Suprapubic skin (tissue), 4 donors: Measurements from ENCODE around the gene PTPRF. TPM values are rescaled to one million over a fixed set of nuclear protein-coding genes. Genes with fewer than 3 reads are reported as not detected.
"Not testable (repeated sequence)": the region's sequence is repeated elsewhere in the genome, so short reads cannot be mapped to it uniquely, and the experiment has no call there.

Source experiments
- DNase-seq, 2 donors: peaks; one replicate each; pipeline ENCODE4 v3.0.0-alpha.2; 2019; ENCODE audit warnings: low spot score in 2 of 2
- H3K27ac ChIP-seq: fragments of 200-600 bp; sonication (generic); one replicate; pipeline ENCODE4 v1.5.1; 2019
- H3K27me3 ChIP-seq: fragments of 200-600 bp; sonication (generic); one replicate; pipeline ENCODE4 v1.5.1; 2019
- H3K36me3 ChIP-seq: fragments of 200-600 bp; sonication (generic); one replicate; pipeline ENCODE4 v1.5.1; 2019
- H3K4me1 ChIP-seq: fragments of 200-600 bp; sonication (generic); one replicate; pipeline ENCODE4 v1.5.1; 2019
- H3K4me3 ChIP-seq: fragments of 200-600 bp; sonication (generic); one replicate; pipeline ENCODE4 v1.5.1; 2019; ENCODE audit warnings: mild to moderate bottlenecking
- H3K9me3 ChIP-seq: fragments of 200-600 bp; sonication (generic); one replicate; pipeline ENCODE4 v1.5.1; 2019
- CTCF ChIP-seq, 2 donors: fragments of 200-600 bp in 1 of 2; fragments of 450-650 bp in 1 of 2; sonication (generic) in 1 of 2; IDR thresholded peaks; one replicate each; pipeline ENCODE4 v1.5.1; 2016 to 2019; ENCODE audit warnings: antibody characterized with exemption in 2 of 2, mild to moderate bottlenecking in 1 of 2, moderate library complexity in 1 of 2
- EP300 ChIP-seq: sonication (generic); formaldehyde crosslinking; IDR thresholded peaks from one replicate; pipeline ENCODE4 v1.6.1; 2017; ENCODE audit warnings: antibody characterized with exemption
- POLR2A ChIP-seq, 2 donors: fragments of 450-650 bp; IDR thresholded peaks; one replicate each; pipeline ENCODE4 v1.6.1; 2017; ENCODE audit warnings: antibody characterized with exemption in 2 of 2, mild to moderate bottlenecking in 2 of 2, moderate library complexity in 2 of 2
- POLR2AphosphoS5 ChIP-seq, 3 donors: sonication (generic); formaldehyde crosslinking; IDR thresholded peaks; one replicate each; pipeline ENCODE4 v1.6.1; 2017; ENCODE audit warnings: antibody characterized with exemption in 3 of 3
- WGBS: methylation state at CpG from one replicate; pipeline ENCODE4 v1.1.5; 2018; 5-methylcytosine and 5-hydroxymethylcytosine counted together
- total RNA-seq, 4 donors: library from RNA; depleted of rRNA; stranded (reverse); fragments of >200 nt; gene quantifications; one replicate each; pipeline ENCODE4 v1.1.0, GENCODE V29; 2016

Gene PTPRF
- total RNA-seq, 4 donors from 2014 or later = 209 to 373 (median 289) TPM

DNA sequence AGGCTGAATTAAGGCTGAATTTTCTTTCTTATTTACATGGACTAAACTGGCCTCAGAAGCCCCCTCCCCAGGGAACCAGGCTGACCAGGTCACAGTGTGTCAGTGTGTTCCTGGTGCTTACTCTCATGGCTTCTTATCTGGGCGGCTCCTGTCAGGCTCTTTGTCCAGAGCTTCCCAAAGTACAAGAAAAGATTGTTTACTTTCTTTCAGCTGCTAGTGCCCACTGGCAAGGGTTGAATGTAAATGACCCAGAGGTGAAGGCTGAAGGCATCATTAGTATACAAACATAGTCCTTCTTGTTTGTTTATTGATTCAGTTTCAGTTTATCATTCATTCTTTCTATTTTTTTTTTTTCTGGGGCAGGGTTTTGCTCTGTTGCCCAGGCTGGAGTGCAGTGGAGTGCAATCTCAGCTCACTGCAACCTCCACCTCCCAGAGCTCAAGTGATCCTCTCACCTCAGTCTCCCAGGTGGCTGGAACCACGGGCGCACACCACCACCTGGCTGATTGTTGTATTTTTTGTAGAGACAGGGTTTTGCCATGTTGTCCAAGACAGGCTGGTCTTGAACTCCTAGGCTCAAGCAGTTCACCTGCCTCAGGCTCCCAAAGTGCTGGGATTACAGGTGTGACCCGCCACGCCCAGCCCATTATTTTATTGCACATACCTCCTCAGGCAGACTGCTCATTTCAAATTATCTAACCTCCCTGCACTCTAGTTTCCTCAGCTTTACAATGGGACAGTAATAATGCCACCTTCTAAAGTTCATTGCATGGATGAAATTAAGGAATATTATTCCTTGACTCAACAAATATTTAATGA is 109.5 kb downstream of the PTPRF start:
- Histone ChIP-seq H3K27me3 (no peaks in the 10 kb centered on the region), H3K4me3 (no peak overlapping the region), H3K9me3 (no peaks in the 10 kb centered on the region), H3K27ac (no peak overlapping the region), H3K4me1 (no peaks in the 10 kb centered on the region), H3K36me3 (no peaks in the 10 kb centered on the region)
- TF ChIP-seq EP300 (no peak), CTCF (IDR thresholded peaks at IDR 0.05) (no peak), POLR2A (IDR thresholded peaks at IDR 0.05) (no peak), POLR2AphosphoS5 (IDR thresholded peaks at IDR 0.05) (no peak)
- 62% methylated on average over 5 of the region's 5 CpGs for WGBS
- DNase-seq = no peak

- Histone ChIP-seq H3K36me3 (no peaks in the 10 kb centered on the region), H3K27me3 (no peaks in the 10 kb centered on the region), H3K4me3 (no peak overlapping the region), H3K9me3 (no peaks in the 10 kb centered on the region), H3K27ac (no peak overlapping the region), H3K4me1 (peaks cover 11% of the 10 kb centered on the region)
- DNase-seq = no peak
- TF ChIP-seq EP300 (no peak), CTCF (IDR thresholded peaks at IDR 0.05) (no peak), POLR2AphosphoS5 (IDR thresholded peaks at IDR 0.05) (no peak), POLR2A (IDR thresholded peaks at IDR 0.05) (no peak)
- 54% methylated on average over 1 of the region's 1 CpG for WGBS
These were observed 113.9 kb downstream of the PTPRF start for GRCh38 chr1:43644558-43644957.

DNA sequence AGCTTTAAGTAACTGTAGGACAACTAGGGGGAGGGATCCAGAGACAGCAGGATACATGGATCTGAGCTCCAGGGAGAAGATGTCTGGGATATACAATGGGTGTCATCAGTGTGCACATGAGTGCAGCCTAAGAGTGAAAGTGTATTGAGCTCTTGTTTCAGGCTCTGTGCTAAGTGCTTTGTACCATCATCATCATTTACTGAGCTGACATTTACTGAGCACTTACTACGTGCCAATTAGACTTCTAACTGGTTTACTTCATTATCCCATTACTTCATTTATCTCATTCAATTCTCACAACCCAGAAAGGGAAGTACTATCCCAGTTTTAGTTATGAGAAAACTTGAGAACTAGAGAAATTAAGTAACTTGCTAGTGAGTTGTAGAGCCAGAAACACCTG is 114.8 kb downstream of the PTPRF start:
- TF ChIP-seq EP300 (no peak), CTCF (IDR thresholded peaks at IDR 0.05) (no peak), POLR2A (IDR thresholded peaks at IDR 0.05) (no peak), POLR2AphosphoS5 (IDR thresholded peaks at IDR 0.05) (no peak)
- 84% methylated on average over 1 of the region's 1 CpG for WGBS
- peaks cover 11% of the 10 kb centered on the region for H3K4me1 ChIP-seq
- H3K27ac ChIP-seq = no peak overlapping the region
- no peaks in the 10 kb centered on the region for H3K27me3 ChIP-seq
- no peak overlapping the region for H3K4me3 ChIP-seq
- no peaks in the 10 kb centered on the region for H3K9me3 ChIP-seq
- no peak for DNase-seq
- no peaks in the 10 kb centered on the region for H3K36me3 ChIP-seq

GRCh38 chr1:43647331-43647730 is 116.6 kb downstream of the PTPRF start:
- peaks cover 28% of the 10 kb centered on the region for H3K4me1 ChIP-seq
- not testable (repeated sequence) for H3K27me3 ChIP-seq, H3K27ac ChIP-seq, H3K36me3 ChIP-seq, H3K4me3 ChIP-seq, DNase-seq, H3K9me3 ChIP-seq
- 86% methylated on average over 9 of the region's 9 CpGs for WGBS

- WGBS = 37% methylated on average over 7 of the region's 7 CpGs
- no peak for DNase-seq
- Histone ChIP-seq H3K9me3 (no peaks in the 10 kb centered on the region), H3K4me1 (peaks cover 35% of the 10 kb centered on the region), H3K27ac (peak overlapping the region; percentile 94), H3K36me3 (no peaks in the 10 kb centered on the region), H3K27me3 (no peaks in the 10 kb centered on the region), H3K4me3 (no peak overlapping the region)
- no peak for TF ChIP-seq EP300
- no peak for TF ChIP-seq CTCF (IDR thresholded peaks at IDR 0.05)
- TF ChIP-seq POLR2A (IDR thresholded peaks at IDR 0.05) = no peak
- no peak for TF ChIP-seq POLR2AphosphoS5 (IDR thresholded peaks at IDR 0.05)
These were observed 117.7 kb downstream of the PTPRF start for GRCh38 chr1:43648221-43648847.
